GM12892 (cell line): ENCODE measurements around the gene OPTN.

Experiments used
- DNase-seq: peaks from one replicate; pipeline ENCODE4 v3.0.0; 2011; ENCODE audit not compliant: insufficient read length
- FAIRE-seq: peaks from 2 replicates; lab custom pipeline; 2011; peaks lifted over from hg19 to GRCh38; lab: Jason Lieb, UNC
- POLR2A ChIP-seq: IDR thresholded peaks from 2 replicates; pipeline ENCODE4 v1.6.1; 2011; ENCODE audit warnings: low read depth, low read length, control low read depth
- POLR2AphosphoS5 ChIP-seq: IDR thresholded peaks from 2 replicates; pipeline ENCODE4 v1.6.1; 2011; ENCODE audit warnings: low read depth, low read length, control low read depth
- TAF1 ChIP-seq: IDR thresholded peaks from 2 replicates; pipeline ENCODE4 v1.6.1; 2011; ENCODE audit warnings: low read depth, mild to moderate bottlenecking, control low read depth, low read length, borderline replicate concordance

OPTN gene

DNA sequence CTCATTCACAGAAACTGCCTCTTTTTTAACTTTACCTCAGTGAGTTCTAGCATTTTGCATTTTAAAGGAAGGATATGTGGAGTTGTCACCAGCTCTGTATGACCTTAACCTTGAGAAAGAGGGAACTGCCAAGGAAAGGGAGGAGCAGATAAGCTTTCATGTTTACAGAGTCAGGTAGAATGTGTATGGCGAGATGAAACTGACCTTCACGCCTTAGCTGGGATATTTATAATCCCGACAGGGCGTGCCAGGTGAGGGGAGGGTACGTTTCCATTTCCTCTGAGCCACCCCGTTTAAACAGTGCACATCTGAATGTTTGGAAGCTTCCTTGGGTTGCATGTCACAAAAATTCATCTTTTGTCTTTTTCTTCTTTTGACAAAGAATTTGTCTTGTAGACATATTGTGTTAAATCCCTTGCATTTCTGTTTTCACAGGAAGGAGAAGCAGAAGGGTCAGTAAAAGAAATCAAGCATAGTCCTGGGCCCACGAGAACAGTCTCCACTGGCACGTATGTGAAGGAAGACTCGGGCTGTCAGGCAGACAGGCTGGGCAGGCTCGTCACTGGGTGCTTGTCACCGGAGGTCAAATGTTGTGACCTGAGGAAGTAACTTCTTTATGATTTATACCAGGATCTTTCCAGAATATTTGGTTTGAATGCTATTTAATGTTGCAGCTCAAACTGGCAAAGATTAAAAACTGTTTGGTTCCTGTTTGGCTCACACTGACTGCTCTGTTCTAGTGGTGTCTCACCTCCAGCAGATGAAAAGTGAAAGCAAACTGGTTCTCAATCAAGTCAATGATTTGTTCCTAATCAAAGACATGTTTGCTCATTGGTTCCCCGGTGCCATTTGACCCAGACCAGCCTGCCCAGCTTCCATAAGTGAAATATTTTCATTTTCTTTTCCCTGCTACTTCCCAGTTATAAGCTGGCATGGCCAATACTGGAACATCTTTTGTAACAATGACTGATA is 16.2 kb downstream of the OPTN start:
- DNase-seq (no peak), FAIRE-seq (no peak)
- TF ChIP-seq POLR2A, result no peak

DNA sequence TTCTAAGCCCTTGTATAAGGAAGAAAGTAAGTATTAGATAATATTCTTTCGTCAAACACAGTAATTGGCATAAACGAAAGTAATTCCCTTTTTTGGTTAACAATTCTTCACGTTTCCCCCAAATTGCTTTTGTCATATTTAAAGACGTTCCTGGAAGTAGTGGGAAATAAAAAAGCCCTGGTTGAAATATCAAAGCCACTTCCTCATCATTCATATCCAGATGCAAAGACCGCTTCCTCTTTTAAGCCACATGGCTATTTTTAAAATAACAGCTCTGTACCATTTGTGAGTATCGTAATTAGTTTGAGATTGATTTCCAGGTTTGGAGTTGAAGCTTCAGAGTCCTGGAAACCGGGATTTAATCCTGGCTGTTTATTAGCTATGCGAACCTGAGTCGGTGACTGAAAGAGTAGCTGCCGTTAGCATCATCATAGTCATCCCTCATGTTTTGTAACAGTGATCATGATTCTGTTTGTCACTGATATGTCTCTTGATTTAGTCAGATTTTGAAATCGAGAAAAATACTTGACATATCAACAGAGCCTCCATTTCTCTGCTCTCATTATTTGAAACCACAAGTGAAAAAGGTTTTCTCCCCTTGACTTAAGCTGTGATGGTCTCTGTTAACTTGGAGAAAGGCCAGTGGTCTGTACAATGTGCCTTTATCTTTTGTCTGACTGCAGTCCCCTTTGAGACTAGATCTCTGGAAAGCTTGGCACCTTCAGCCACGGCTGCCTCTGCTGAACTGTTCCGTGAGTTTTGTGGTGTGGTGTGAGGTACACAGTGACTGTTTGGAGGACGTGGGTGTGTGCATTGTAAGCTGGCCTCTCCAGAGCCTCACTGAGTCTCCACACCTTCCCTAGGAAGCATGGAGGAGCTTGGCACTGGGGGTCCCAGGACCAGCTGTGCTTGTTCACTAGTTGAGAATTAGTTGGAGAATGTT is 18.1 kb downstream of the OPTN start:
- no peak for DNase-seq
- no peak for FAIRE-seq
- TF ChIP-seq TAF1 (no peak), POLR2AphosphoS5 (no peak), POLR2A (no peak)

DNA sequence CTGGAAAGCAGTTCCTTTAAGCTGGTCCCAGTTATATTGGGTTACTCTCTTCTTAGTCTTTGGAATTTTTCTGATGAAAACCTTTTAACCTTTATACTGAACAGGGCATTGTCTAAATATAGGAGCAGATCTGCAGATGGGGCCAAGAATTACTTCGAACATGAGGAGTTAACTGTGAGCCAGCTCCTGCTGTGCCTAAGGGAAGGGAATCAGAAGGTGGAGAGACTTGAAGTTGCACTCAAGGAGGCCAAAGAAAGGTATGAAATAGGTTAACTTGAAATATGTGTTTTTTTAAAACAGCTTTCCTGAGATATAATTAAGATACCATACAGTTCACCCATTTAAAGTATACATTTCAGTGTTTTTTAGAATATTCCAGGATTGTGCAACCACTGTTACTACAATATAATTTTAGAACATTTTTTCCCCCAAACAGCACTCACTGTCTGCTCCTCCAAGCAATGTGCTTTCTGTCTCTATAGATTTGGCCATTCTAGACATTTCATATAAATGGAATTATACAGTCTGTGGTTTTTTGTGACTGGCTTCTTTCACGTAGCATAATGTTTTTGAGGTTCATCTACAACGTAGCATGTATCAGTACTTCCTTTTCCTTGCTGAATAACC is 18.9 kb downstream of the OPTN start:
- DNase-seq (no peak), FAIRE-seq (no peak)
- TF ChIP-seq TAF1, result no peak

DNA sequence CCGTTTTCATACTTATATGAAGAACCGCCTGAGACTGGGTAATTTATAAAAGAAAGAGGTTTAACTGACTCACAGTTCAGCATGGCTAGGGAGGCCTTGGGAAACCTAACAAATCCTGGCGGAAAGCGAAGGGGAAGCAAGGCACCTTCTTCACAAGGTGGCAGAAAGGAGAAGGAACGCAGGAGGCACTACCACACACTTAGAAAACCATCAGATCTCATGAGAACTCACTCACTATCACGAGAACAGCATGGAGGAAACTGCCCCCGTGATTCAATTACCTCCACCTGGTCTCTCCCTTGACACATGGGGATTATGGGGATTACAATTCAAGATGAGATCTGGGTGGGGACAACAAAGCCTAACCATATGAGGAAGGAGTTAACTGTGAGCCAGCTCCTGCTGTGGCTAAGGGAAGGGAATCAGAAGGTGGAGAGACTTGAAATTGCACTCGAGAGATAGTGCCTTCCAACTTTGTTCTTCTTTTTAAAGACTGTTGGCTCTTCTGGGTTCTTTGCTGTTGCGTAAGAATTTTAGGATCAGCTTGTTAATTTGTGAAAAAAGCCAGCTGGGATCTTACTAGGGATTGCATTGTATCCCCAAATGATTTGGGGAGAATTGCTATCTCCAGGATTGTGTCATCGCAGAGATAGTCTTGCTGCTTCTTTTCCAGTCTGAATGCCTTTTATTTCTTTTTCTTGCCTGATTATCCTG is 21.0 kb downstream of the OPTN start:
- FAIRE-seq (no peak), DNase-seq (no peak)
- TF ChIP-seq POLR2A (no peak), POLR2AphosphoS5 (no peak), TAF1 (no peak)

DNA sequence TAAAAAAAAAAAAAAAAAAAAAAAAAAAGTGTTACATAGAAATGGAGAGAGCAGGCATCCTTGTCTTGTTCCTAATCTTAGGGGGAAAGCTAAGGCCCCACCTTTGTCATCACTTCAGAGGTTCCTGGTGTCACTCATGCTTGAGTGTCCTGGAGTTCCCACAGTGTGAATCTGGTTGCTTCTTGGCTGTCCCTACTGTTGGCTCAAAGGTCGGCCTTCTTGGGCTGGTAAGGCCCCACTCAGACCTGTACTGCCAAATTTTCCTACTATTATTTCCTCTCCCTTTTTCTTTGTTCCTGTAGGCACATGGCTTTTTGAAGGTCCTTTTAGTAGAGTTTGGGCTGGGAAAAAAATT is 21.5 kb downstream of the OPTN start:
- FAIRE-seq (no peak), DNase-seq (no peak)
- no peak for TF ChIP-seq POLR2A
- no peak for TF ChIP-seq TAF1
- no peak for TF ChIP-seq POLR2AphosphoS5

DNA sequence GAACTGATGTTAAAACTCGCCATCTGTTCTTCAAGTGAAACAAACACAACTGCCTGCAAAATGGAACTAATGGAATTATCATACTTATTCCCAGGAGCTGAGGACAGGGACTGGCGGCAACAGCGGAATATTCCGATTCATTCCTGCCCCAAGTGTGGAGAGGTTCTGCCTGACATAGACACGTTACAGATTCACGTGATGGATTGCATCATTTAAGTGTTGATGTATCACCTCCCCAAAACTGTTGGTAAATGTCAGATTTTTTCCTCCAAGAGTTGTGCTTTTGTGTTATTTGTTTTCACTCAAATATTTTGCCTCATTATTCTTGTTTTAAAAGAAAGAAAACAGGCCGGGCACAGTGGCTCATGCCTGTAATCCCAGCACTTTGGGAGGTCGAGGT is 36.7 kb downstream of the OPTN start:
- FAIRE-seq, result no peak

DNA sequence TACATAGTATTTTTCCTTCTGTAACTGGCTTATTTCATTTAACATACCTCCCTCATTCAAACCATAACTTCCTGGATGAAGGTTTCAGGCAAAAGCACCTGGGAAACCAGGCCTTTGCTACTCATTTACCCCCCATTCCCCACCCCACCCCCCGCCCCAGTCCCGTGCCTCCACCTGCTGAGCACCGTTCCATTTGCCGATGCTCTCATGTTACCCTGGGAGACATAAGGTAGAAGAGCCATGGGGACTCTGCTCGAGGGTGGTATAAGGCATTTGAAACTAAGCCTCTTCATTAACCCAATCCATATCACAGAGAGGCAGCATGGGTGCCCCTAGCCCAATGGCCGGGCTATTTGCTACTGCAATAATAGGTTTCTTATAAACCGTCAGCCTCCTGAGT is 39.2 kb downstream of the OPTN start:
- FAIRE-seq, result no peak
- TF ChIP-seq TAF1 (no peak), POLR2AphosphoS5 (no peak), POLR2A (no peak)
- DNase-seq, result no peak

More for the DNA sequence above, 36.7 kb downstream of the OPTN start:
- DNase-seq, result no peak
- TF ChIP-seq POLR2A, result no peak
- no peak for TF ChIP-seq POLR2AphosphoS5

DNA sequence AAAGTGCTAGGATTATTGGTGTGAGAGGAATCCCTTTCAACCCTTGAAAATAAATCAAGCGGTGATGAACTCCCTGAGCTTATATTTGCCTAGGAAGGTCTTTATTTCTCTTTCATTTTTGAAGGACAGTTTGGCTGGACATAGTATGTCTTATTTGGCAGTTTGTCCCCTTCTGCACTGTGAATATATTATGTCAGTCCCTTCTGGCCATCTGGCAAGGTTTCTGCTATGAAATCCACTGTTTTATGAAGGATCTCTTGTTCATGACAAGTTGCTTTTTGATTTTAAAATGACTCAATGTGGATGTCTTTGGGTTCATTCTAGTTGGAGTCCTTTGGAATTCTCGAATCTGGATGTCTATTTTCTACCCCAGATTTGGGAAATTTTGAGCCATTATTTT is 39.7 kb downstream of the OPTN start:
- FAIRE-seq (no peak), DNase-seq (no peak)
- TF ChIP-seq TAF1, result no peak
- no peak for TF ChIP-seq POLR2AphosphoS5
- TF ChIP-seq POLR2A, result no peak

DNA sequence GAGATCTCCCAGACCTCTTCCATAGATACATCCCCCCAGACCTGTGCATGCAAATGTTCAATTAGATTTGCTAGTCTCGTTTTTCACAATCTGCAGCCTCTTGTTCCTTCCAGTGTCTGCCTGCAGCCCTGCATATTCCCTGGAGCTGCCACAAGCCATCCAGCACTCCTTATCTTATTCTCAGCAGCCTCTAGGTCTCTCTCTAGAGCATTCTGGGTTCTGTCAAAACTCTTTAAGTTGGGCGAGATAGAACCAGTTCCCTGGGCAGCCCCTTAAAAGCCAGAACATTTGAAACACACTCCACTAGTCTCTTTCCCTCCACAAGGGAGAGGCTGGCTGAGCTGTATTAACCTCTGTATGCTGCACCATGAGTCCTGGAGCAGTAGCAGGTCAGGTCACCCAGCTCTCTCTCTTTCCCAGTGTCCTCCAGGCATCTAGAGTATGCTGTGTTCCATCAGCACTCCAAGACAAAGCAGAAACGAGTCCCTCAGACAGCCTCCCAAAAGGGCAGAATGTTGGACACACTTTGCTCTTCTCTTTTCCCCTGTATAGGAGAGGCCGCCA is 40.7 kb downstream of the OPTN start:
- no peak for FAIRE-seq
- TF ChIP-seq POLR2A (no peak), TAF1 (no peak), POLR2AphosphoS5 (no peak)
- DNase-seq, result no peak

DNA sequence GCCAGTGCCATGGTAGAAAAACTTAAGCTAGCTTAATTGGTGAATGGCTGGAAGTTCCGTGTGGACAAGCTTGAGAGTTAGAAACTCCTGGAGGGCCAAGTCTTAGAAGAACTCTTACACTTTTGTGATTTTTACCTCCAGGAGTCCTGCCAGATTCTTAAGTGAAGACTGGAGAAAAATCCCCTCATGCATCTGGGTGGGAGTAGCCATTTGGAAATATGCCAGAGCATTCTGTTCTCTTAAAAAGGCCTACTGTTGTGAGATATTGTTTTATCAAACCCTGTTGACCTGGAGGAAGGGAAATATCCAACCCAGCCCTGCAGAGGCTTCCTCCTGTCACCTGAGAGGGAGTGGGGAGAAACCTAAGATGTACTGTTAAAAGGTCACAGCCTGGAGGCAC is 43.8 kb downstream of the OPTN start:
- no peak for TF ChIP-seq TAF1
- TF ChIP-seq POLR2A, result no peak
- no peak for TF ChIP-seq POLR2AphosphoS5
- FAIRE-seq (no peak), DNase-seq (no peak)

DNA sequence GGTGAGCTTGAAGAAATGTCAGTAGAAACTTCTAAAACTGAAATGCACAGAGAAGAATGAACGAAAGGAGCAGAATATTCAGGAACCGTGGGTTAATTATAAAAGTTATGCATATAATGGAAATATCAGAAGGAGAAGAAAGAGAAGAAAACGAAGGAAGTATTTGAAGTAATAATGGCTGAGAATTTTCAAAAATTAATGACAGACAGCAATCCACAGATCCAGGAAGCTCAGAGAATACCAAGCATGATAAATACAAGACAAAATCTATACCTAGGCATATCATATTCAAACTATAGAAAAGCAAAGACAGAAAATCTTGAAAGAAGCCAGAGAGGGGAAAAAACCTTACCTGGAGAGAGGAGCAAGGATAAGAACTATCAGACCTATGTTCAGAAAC is 44.9 kb downstream of the OPTN start:
- FAIRE-seq (no peak), DNase-seq (no peak)
- TF ChIP-seq TAF1 (no peak), POLR2AphosphoS5 (no peak), POLR2A (no peak)

DNA sequence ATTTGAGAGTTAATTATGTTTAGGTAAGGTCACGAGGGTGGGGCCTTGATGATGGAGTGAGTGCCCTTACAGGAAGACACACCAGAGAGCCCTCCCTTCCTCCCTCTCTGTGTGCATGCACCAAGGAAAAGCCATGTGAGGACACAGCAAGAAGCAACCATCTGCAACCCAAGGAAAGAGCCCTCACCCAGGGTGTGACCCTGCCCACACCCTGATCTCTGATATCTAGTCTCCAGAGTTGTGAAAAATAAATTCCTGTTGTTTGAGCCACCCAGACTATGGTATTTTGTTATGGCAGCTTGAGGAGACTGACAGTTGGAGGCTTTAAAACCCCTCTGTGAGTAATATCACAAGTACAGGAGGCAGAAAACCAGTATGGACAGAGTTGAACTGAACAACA is 46.4 kb downstream of the OPTN start:
- TF ChIP-seq POLR2A (no peak), POLR2AphosphoS5 (no peak), TAF1 (no peak)
- no peak for FAIRE-seq
- no peak for DNase-seq
